Body of pancreas (tissue), 4 donors: Measurements from ENCODE around the gene MYOZ3. TPM values are rescaled to one million over a fixed set of nuclear protein-coding genes. Genes with fewer than 3 reads are reported as not detected.

ENCODE experiments used
- ATAC-seq: fragments of 150-250 bp; one replicate; pipeline ENCODE4 v1.9.1; 2016
- DNase-seq, 4 donors: peaks; one replicate each; pipeline ENCODE4 v3.0.0-alpha.2; 2019
- H3K27ac ChIP-seq, 4 donors: fragments of 200-600 bp; sonication (generic); 1 replicate in 3 of 4; 2 replicates in 1 of 4; pipeline versions ENCODE4 v1.5.1 to v1.6.1; 2016 to 2019; ENCODE audit warnings: mild to moderate bottlenecking in 1 of 4, mixed read lengths in 1 of 4, moderate library complexity in 1 of 4
- H3K27me3 ChIP-seq, 2 donors: fragments of 200-600 bp; sonication (generic); one replicate each; pipeline ENCODE4 v1.6.0; 2016; ENCODE audit warnings: mild to moderate bottlenecking in 1 of 2
- H3K36me3 ChIP-seq, 2 donors: fragments of 200-600 bp; sonication (generic); replicated peaks in 1 of 2; 2 replicates each; pipeline ENCODE4 v1.5.1; 2016; ENCODE audit warnings: low read depth in 2 of 2; ENCODE audit not compliant: insufficient read depth in 1 of 2
- H3K4me1 ChIP-seq: fragments of 200-600 bp; sonication (generic); one replicate; pipeline ENCODE4 v1.6.0; 2016
- H3K4me3 ChIP-seq, 2 donors: fragments of 200-600 bp; sonication (generic); 1 replicate in 1 of 2; 2 replicates in 1 of 2; pipeline ENCODE4 v1.5.1; 2016 to 2019
- H3K9me3 ChIP-seq, 3 donors: fragments of 200-600 bp; sonication (generic); 1 replicate in 2 of 3; 2 replicates in 1 of 3; pipeline ENCODE4 v1.5.1; 2016
- POLR2A ChIP-seq, 3 donors: fragments of 450-650 bp; IDR thresholded peaks; one replicate each; pipeline ENCODE4 v1.6.1; 2016; ENCODE audit warnings: antibody characterized with exemption in 3 of 3, mild to moderate bottlenecking in 2 of 3
- WGBS, 2 donors: methylation state at CpG; one replicate each; pipeline ENCODE4 v1.1.5; 2017; 5-methylcytosine and 5-hydroxymethylcytosine counted together
- intact Hi-C: fragments of 100-400 bp; cut with DNase I; formaldehyde crosslinking; loops from one replicate; pipeline ENCODE4 v1.15.1; 2023
- total RNA-seq, 2 donors: library from RNA; depleted of rRNA; stranded (reverse); fragments of >200 nt; gene quantifications; one replicate each; pipeline ENCODE4 v1.1.0, GENCODE V29; 2016
- TF ChIP-seq, protein P1 (sequence below), 7 experiments: fragments of 450-650 bp in 4 of 7; fragments of 200-600 bp in 3 of 7; sonication (generic) in 3 of 7; IDR thresholded peaks; one replicate each; pipeline ENCODE4 v1.5.1; 2016 to 2019; ENCODE audit warnings: antibody characterized with exemption in 7 of 7

MYOZ3 gene
- total RNA-seq, 2 donors from 2014 or later = 0.26 TPM; not detected in 1

DNA sequence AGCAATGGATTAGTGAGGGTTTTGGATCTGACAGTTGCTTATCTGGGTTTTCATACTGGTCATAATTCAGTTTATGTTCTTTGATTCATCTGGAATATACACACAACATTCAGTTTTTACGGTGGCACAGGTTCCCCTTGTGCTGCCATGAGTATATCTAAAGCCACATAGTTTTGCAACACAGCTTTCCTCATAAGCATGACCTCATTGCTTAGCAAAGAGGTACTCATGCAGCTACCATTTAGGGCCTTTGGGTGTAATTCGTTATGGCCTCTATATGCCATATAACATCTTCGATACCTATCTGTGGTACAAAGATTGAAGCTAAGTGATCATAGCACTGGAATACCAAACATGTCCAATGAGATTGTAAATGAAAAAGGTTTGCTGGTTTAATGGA is 42.7 kb downstream of the MYOZ3 start:
- no peaks in the 10 kb centered on the region for H3K27me3 ChIP-seq
- H3K27ac ChIP-seq = no peak overlapping the region
- H3K4me1 ChIP-seq = peaks cover 17% of the 10 kb centered on the region
- no peak overlapping the region for H3K4me3 ChIP-seq
- DNase-seq (no peak), ATAC-seq (no peak)
- intact Hi-C loops = no loop called here
- peaks cover 0 to 3% of the 10 kb centered on the region in 2 donors for H3K36me3 ChIP-seq
- H3K9me3 ChIP-seq = no peaks in the 10 kb centered on the region
- TF ChIP-seq, protein P1, sequence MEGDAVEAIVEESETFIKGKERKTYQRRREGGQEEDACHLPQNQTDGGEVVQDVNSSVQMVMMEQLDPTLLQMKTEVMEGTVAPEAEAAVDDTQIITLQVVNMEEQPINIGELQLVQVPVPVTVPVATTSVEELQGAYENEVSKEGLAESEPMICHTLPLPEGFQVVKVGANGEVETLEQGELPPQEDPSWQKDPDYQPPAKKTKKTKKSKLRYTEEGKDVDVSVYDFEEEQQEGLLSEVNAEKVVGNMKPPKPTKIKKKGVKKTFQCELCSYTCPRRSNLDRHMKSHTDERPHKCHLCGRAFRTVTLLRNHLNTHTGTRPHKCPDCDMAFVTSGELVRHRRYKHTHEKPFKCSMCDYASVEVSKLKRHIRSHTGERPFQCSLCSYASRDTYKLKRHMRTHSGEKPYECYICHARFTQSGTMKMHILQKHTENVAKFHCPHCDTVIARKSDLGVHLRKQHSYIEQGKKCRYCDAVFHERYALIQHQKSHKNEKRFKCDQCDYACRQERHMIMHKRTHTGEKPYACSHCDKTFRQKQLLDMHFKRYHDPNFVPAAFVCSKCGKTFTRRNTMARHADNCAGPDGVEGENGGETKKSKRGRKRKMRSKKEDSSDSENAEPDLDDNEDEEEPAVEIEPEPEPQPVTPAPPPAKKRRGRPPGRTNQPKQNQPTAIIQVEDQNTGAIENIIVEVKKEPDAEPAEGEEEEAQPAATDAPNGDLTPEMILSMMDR (IDR thresholded peaks at IDR 0.05) = no peak
- no peak for TF ChIP-seq POLR2A (IDR thresholded peaks at IDR 0.05)
- 66 to 73% methylated on average over 3 of the region's 3 CpGs for WGBS, 2 donors

DNA sequence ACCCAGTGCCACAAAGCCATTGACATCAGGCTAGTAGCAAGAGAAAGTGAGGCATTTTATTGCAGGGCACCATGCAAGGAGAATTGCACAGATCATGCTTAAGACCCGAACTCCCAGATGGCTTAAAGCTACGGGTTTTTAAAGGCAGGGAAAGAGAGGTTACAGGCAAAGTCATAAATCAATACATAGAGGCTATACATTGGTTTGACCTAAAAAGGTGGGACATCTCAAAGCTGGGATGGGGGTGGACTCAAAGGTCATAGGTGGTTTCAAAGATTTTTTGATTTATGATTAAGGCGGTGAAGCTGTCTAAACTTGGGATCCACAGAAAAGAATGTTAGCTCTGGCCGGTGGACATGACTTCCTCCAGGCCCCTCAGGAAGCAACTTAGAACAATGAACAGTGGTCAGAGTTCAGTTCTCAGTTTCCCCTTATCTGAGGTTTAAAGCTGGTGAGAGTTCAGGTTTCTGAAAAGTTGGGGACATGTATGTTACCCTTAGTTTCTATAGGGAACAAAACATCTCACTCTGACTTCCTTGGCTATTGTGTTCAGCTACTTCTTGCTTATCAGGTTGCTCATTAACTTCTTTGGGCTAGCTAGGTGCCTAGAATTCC is 45.8 kb downstream of the MYOZ3 start:
- intact Hi-C loops = no loop called here
- peaks cover 5 to 23% of the 10 kb centered on the region in 2 donors for H3K36me3 ChIP-seq
- 83 to 87% methylated on average over 4 of the region's 4 CpGs for WGBS, 2 donors
- H3K27me3 ChIP-seq = no peaks in the 10 kb centered on the region
- TF ChIP-seq, protein P1 (IDR thresholded peaks at IDR 0.05) = no peak
- TF ChIP-seq POLR2A (IDR thresholded peaks at IDR 0.05) = no peak
- peaks cover 4% of the 10 kb centered on the region for H3K4me1 ChIP-seq
- no peak overlapping the region for H3K27ac ChIP-seq
- DNase-seq = no peak
- H3K9me3 ChIP-seq = no peaks in the 10 kb centered on the region
- ATAC-seq = no peak
- H3K4me3 ChIP-seq = no peak overlapping the region

DNA sequence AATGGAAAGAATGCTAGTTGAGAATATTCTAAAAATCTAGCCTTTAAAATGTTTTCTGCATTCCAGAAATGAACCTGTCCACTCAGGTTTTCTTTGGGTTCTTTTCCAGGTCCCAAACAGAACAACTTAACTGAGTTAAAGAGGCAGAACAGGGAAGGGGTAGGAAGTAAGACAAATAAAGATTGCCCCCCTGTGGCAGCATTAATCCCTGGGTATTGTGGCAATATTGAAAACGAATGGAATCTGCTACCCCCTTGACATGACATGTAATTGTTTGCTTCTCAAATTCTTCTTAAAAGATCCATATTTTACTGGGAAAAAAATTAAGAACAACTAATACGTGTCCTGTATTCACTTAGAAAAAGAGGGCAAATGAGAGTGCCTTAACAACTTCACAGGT is 49.1 kb downstream of the MYOZ3 start:
- intact Hi-C loops = no loop called here
- no peak for ATAC-seq
- WGBS, 2 donors = 59 to 60% methylated on average over 2 of the region's 2 CpGs

DNA sequence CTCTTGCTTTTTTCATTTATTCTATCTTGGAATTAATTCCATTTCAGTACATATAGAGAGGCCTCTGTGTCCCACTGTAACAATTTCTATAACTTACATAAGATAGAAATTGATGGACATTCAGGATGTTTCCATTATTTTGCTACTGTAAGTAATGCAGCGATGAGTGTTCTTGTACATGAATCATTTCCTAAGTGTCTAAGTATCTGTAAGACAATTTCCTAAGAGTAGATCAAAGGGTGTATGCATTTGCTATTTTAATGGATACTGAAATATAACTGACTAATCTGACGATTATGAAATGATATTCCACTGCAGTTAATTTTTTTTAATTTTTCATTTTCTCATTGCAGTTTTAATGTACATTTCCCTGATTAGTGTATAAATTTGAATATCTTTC is 62.8 kb downstream of the MYOZ3 start:
- no peak for DNase-seq
- 83 to 94% methylated on average over 2 of the region's 2 CpGs for WGBS, 2 donors
- no peak overlapping the region for H3K27ac ChIP-seq
- H3K4me1 ChIP-seq = no peaks in the 10 kb centered on the region
- no peak overlapping the region for H3K4me3 ChIP-seq
- H3K36me3 ChIP-seq = peaks cover 0 to 41% of the 10 kb centered on the region in 2 donors
- H3K27me3 ChIP-seq = no peaks in the 10 kb centered on the region
- no peaks in the 10 kb centered on the region for H3K9me3 ChIP-seq
- no peak for ATAC-seq
- intact Hi-C loops = no loop called here
- TF ChIP-seq, protein P1 (IDR thresholded peaks at IDR 0.05) = no peak
- no peak for TF ChIP-seq POLR2A (IDR thresholded peaks at IDR 0.05)

More for the DNA sequence above, 49.1 kb downstream of the MYOZ3 start:
- Histone ChIP-seq H3K9me3 (no peaks in the 10 kb centered on the region), H3K27me3 (no peaks in the 10 kb centered on the region), H3K36me3 (peaks cover 15 to 37% of the 10 kb centered on the region in 2 donors), H3K4me1 (peaks cover 4% of the 10 kb centered on the region), H3K4me3 (no peak overlapping the region), H3K27ac (no peak overlapping the region)
- no peak for DNase-seq
- TF ChIP-seq, protein P1 (IDR thresholded peaks at IDR 0.05) = peak in 5 of 7 experiments; percentile 12 to 27 (median 20)
- TF ChIP-seq POLR2A (IDR thresholded peaks at IDR 0.05) = no peak

Other genes starting within 250 kb of the MYOZ3 start
- 100 to 1,000 TPM; 130 to 405 TPM for gene CD74, start 248.3 kb upstream of the MYOZ3 start, total RNA-seq
- gene RPS14, start 211.5 kb upstream of the MYOZ3 start, total RNA-seq = 1,000 to 10,000 TPM; 1,348 to 2,916 TPM
- gene NDST1, start 153.1 kb upstream of the MYOZ3 start, total RNA-seq = 10 to 100 TPM; 37.6 to 56.0 TPM
- 10 to 100 TPM; 18.4 to 40.9 TPM for gene SYNPO, start 20.6 kb upstream of the MYOZ3 start, total RNA-seq
- 10 to 100 TPM; 22.8 to 28.7 TPM for gene RBM22, start 39.8 kb downstream of the MYOZ3 start, total RNA-seq
- 10 to 100 TPM; 30.6 to 49.4 TPM for gene DCTN4, start 97.8 kb downstream of the MYOZ3 start, total RNA-seq
- 10 to 100 TPM; 40.2 to 51.6 TPM for gene SMIM3, start 117.5 kb downstream of the MYOZ3 start, total RNA-seq
- gene IRGM, start 185.3 kb downstream of the MYOZ3 start, total RNA-seq = not detected
- 1 to 10 TPM; 4.7 to 7.9 TPM for gene ZNF300, start 243.7 kb downstream of the MYOZ3 start, total RNA-seq